H1 (cell line): ENCODE results near the gene ANXA2R. TPM values are rescaled to one million over a fixed set of nuclear protein-coding genes. Genes with fewer than 3 reads are reported as not detected.
A peak's percentile ranks its signal among the peaks of the same experiment; 100 is the strongest.

ENCODE experiments used
- CTCF ChIA-PET: fragments of 300-600 bp; sonication (Branson Sonifier 250); formaldehyde crosslinking; loops from one replicate; lab custom pipeline; 2021; ENCODE audit not compliant: partially characterized antibody; lab: Charles Lee
- POLR2A ChIA-PET: fragments of 300-600 bp; sonication (Branson Sonifier 250); formaldehyde crosslinking; loops from one replicate; lab custom pipeline; 2021; ENCODE audit warnings: inconsistent platforms; ENCODE audit not compliant: partially characterized antibody; lab: Charles Lee
- DNase-seq, 2 experiments: peaks; one replicate each; pipeline versions ENCODE4 v3.0.0 to v3.0.0-alpha.2; 2010 to 2022; ENCODE audit warnings: low spot score in 2 of 2, low read depth in 1 of 2, mixed read lengths in 1 of 2
- FAIRE-seq: peaks from 2 replicates; lab custom pipeline; 2011; peaks lifted over from hg19 to GRCh38; lab: Jason Lieb, UNC
- H2AFZ ChIP-seq: 2 replicates; pipeline ENCODE4 v1.8.1; 2012; ENCODE audit warnings: low read length, inconsistent platforms
- H2AK5ac ChIP-seq: 2 replicates; pipeline ENCODE4 v1.6.1; 2013; ENCODE audit warnings: low read depth, low read length
- H2BK120ac ChIP-seq: replicated peaks from 2 replicates; pipeline ENCODE3; 2013; ENCODE audit warnings: low read depth, low read length, inconsistent platforms
- H2BK12ac ChIP-seq: 2 replicates; pipeline ENCODE4 v1.6.1; 2013; ENCODE audit warnings: low read depth, low read length
- H2BK15ac ChIP-seq: 2 replicates; pipeline ENCODE4 v1.6.1; 2013; ENCODE audit warnings: low read length
- H2BK20ac ChIP-seq: 2 replicates; pipeline ENCODE4 v1.6.1; 2013; ENCODE audit warnings: low read length
- H2BK5ac ChIP-seq: 2 replicates; pipeline ENCODE4 v1.6.1; 2013; ENCODE audit warnings: low read depth, low read length
- H3K14ac ChIP-seq: 2 replicates; pipeline ENCODE4 v1.6.1; 2013; ENCODE audit warnings: inconsistent platforms; ENCODE audit not compliant: insufficient read length
- H3K18ac ChIP-seq: 2 replicates; pipeline ENCODE4 v1.6.1; 2013; ENCODE audit warnings: low read length; ENCODE audit errors: extremely low read depth
- H3K23ac ChIP-seq: 2 replicates; pipeline ENCODE4 v1.6.1; 2013; ENCODE audit warnings: inconsistent platforms; ENCODE audit not compliant: insufficient read length
- H3K23me2 ChIP-seq: 2 replicates; pipeline ENCODE4 v1.6.1; 2013; ENCODE audit warnings: low read depth, low read length
- H3K27ac ChIP-seq: 2 replicates; pipeline ENCODE4 v1.6.1; 2011; ENCODE audit warnings: low read depth, low read length, inconsistent platforms
- H3K27me3 ChIP-seq, 4 experiments: replicated peaks in 1 of 4; 1 replicate in 1 of 4; 2 replicates in 3 of 4; pipeline versions ENCODE4 v1.6.1 to v1.8.1; 2011 to 2013; ENCODE audit warnings: low read length in 3 of 4, mild to moderate bottlenecking in 3 of 4, inconsistent platforms in 2 of 4, mixed read lengths in 2 of 4, moderate library complexity in 1 of 4; ENCODE audit not compliant: control insufficient read depth in 3 of 4, insufficient read depth in 3 of 4; ENCODE audit errors: extremely low read depth in 1 of 4
- H3K36me3 ChIP-seq, 4 experiments: 2 replicates each; pipeline versions ENCODE4 v1.6.1 to v1.8.1; 2011 to 2013; ENCODE audit warnings: mild to moderate bottlenecking in 4 of 4, low read length in 3 of 4, moderate library complexity in 2 of 4, control low read depth in 1 of 4, inconsistent platforms in 1 of 4; ENCODE audit not compliant: insufficient read depth in 4 of 4, control insufficient read depth in 2 of 4
- H3K4ac ChIP-seq: replicated peaks from 2 replicates; pipeline ENCODE3; 2013; ENCODE audit warnings: low read length, low read depth, mixed read lengths, inconsistent platforms; ENCODE audit not compliant: insufficient read length
- H3K4me1 ChIP-seq, 4 experiments: replicated peaks in 1 of 4; 1 replicate in 1 of 4; 2 replicates in 3 of 4; pipeline versions ENCODE4 v1.6.1 to v1.8.1; 2011 to 2013; ENCODE audit warnings: low read length in 3 of 4, inconsistent platforms in 2 of 4, mixed read lengths in 1 of 4; ENCODE audit not compliant: insufficient read depth in 4 of 4, control insufficient read depth in 3 of 4
- H3K4me2 ChIP-seq, 2 experiments: 2 replicates each; pipeline versions ENCODE4 v1.6.1 to v1.8.1; 2011 to 2013; ENCODE audit warnings: low read depth in 2 of 2, low read length in 2 of 2, control low read depth in 1 of 2, inconsistent platforms in 1 of 2, mild to moderate bottlenecking in 1 of 2; ENCODE audit not compliant: insufficient read depth in 1 of 2
- H3K4me3 ChIP-seq, 4 experiments: fragments of 200-600, 300-600 bp in 1 of 4; sonication (generic), shearing (Covaris generic), sonication (Bioruptor Twin) in 1 of 4; 2 replicates each; pipeline versions ENCODE4 v1.5.1 to v1.8.1; 2011 to 2016; ENCODE audit warnings: low read length in 4 of 4, low read depth in 3 of 4, control low read depth in 2 of 4, inconsistent platforms in 2 of 4, mild to moderate bottlenecking in 2 of 4, mixed read lengths in 1 of 4, moderate library complexity in 1 of 4; ENCODE audit not compliant: insufficient read depth in 2 of 4; ENCODE audit errors: extremely low read depth in 1 of 4
- H3K56ac ChIP-seq: replicated peaks from 2 replicates; pipeline ENCODE3; 2013; ENCODE audit warnings: low read depth, mild to moderate bottlenecking, mixed read lengths, low read length, inconsistent platforms; ENCODE audit not compliant: insufficient read length
- H3K79me1 ChIP-seq: 2 replicates; pipeline ENCODE4 v1.6.1; 2013; ENCODE audit warnings: low read depth, low read length, control low read depth
- H3K79me2 ChIP-seq, 2 experiments: 2 replicates each; pipeline versions ENCODE4 v1.6.1 to v1.8.1; 2012 to 2013; ENCODE audit warnings: low read length in 2 of 2, mild to moderate bottlenecking in 2 of 2, inconsistent platforms in 1 of 2; ENCODE audit not compliant: insufficient read depth in 2 of 2, control insufficient read depth in 1 of 2
- H3K9ac ChIP-seq, 4 experiments: replicated peaks in 1 of 4; 1 replicate in 1 of 4; 2 replicates in 3 of 4; pipeline versions ENCODE4 v1.6.1 to v1.8.1; 2011 to 2013; ENCODE audit warnings: low read depth in 3 of 4, low read length in 3 of 4, control low read depth in 2 of 4, mild to moderate bottlenecking in 2 of 4, moderate library complexity in 2 of 4, inconsistent platforms in 1 of 4; ENCODE audit errors: extremely low read depth in 1 of 4
- H3K9me3 ChIP-seq, 2 experiments: 2 replicates each; pipeline versions ENCODE4 v1.6.1 to v1.8.1; 2012 to 2013; ENCODE audit warnings: mild to moderate bottlenecking in 2 of 2, moderate library complexity in 2 of 2, control low read depth in 1 of 2, inconsistent platforms in 1 of 2, low read depth in 1 of 2, low read length in 1 of 2, mixed read lengths in 1 of 2; ENCODE audit not compliant: insufficient read depth in 2 of 2
- H4K20me1 ChIP-seq, 2 experiments: replicated peaks in 1 of 2; 2 replicates each; pipeline versions ENCODE3 to v1.8.1; 2011 to 2013; ENCODE audit warnings: inconsistent platforms in 2 of 2, low read length in 2 of 2, mild to moderate bottlenecking in 1 of 2; ENCODE audit not compliant: insufficient read depth in 2 of 2, control insufficient read depth in 1 of 2
- H4K5ac ChIP-seq: 2 replicates; pipeline ENCODE4 v1.6.1; 2013; ENCODE audit warnings: low read length, low read depth, mixed read lengths, inconsistent platforms; ENCODE audit not compliant: insufficient read length
- H4K8ac ChIP-seq: 2 replicates; pipeline ENCODE4 v1.8.0; 2013; ENCODE audit warnings: mild to moderate bottlenecking, moderate library complexity, low read length, inconsistent platforms; ENCODE audit not compliant: insufficient read depth; ENCODE audit errors: extremely low read depth
- H4K91ac ChIP-seq: replicated peaks from 2 replicates; pipeline ENCODE3; 2013; ENCODE audit warnings: low read length, mixed read lengths, inconsistent platforms; ENCODE audit not compliant: insufficient read length
- CBX5 ChIP-seq: fragments of 300-800, 300-1000 bp; sonication (generic); IDR thresholded peaks from 2 replicates; pipeline ENCODE4 v1.7.1; 2016; ENCODE audit warnings: antibody characterized with exemption, low read length, low read depth
- SIN3A ChIP-seq, 2 experiments: IDR thresholded peaks in 1 of 2; conservative IDR thresholded peaks in 1 of 2; 2 replicates each; pipeline ENCODE4 v1.6.1; 2011 to 2012; ENCODE audit warnings: low read length in 2 of 2, improper control_type of control experiment in 1 of 2, low read depth in 1 of 2, mild to moderate bottlenecking in 1 of 2
- TBP ChIP-seq: IDR thresholded peaks from 2 replicates; pipeline ENCODE4 v1.6.1; 2011; ENCODE audit warnings: low read depth, low read length, improper control_type of control experiment
- WGBS, 2 experiments: shearing (Covaris generic) in 1 of 2; methylation state at CpG; one replicate each; pipeline versions ENCODE4 v1.1.6 to v1.1.7; 2013 to 2015; ENCODE audit warnings: low lambda C conversion rate in 2 of 2, mixed read lengths in 2 of 2, inconsistent platforms in 1 of 2, low coverage in 1 of 2, missing lambda C conversion rate in 1 of 2; ENCODE audit not compliant: insufficient replicate concordance in 2 of 2, insufficient coverage in 1 of 2, insufficient read length in 1 of 2; ENCODE audit errors: extremely low coverage in 1 of 2, missing lambda C conversion rate in 1 of 2; 5-methylcytosine and 5-hydroxymethylcytosine counted together
- polyA plus RNA-seq, 7 experiments: library from polyadenylated mRNA; depleted of rRNA in 3 of 7; stranded (reverse) in 5 of 7; unstranded in 2 of 7; fragments of >200 nt in 5 of 7; fragments of 200-250 nt in 2 of 7; gene quantifications; 1 replicate in 5 of 7; 2 replicates in 1 of 7; 4 replicates in 1 of 7; pipeline versions ENCODE4 v1.2.1 to v1.2.3, GENCODE V29; 2011 to 2013; ENCODE audit warnings: missing spikeins in 2 of 7, mixed read lengths in 2 of 7
- total RNA-seq: library from RNA; stranded (reverse); fragmentation: NEBNext Ultra II Directional; extraction: Animal tissue kit (Norgen Biotek cat#: 25700); gene quantifications from 2 replicates; pipeline ENCODE4 v1.2.1, GENCODE V29; 2021

ANXA2R gene
- total and polyA plus RNA-seq, 2 of the 8 experiments (the other 6 are each of a cell fraction or from before 2014, with no cell fraction given) = 0.08 to 0.17 TPM

DNA sequence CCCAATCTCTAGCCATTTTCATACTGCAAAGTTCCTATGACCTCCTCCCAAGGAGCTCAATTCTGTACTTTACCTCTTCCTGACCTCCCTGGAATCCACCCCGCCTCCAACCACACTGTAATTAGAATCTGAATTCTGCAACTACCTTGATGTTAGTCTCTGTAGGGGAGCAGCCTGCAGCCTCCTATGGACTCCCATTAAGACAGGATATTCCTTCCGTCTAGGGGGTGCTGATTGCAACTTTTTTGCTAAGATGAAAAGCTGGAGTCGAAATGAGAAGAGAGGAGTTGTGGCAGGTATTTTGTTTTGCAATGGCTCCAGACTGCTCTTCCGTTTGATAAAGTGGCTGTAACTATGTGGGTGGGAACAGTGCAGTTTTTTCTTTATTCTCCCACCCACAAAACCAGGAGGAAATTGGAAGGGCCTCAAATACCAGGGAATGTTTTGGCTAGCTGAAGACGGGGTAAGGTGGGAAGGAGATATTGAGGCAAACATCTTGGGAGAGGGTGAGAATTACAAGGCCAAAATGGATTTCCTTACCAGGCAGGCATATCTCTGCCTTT is 23.8 kb downstream of the ANXA2R start:
- WGBS, 2 experiments = 2% methylated on average over 5 of the region's 5 CpGs; no CpG with 5 or more reads in 1 of the 2 experiments
- DNase-seq = no peak

More for the DNA sequence above, 23.8 kb downstream of the ANXA2R start:
- Histone ChIP-seq H3K36me3 (no peaks in the 10 kb centered on the region), H3K56ac (no peak overlapping the region), H2AFZ (no peak overlapping the region), H2BK5ac (no peak overlapping the region), H2BK15ac (no peak overlapping the region), H3K23me2 (peaks cover 11% of the 10 kb centered on the region; the same call in 1 of the 2 replicates), H2BK120ac (no peak overlapping the region), H3K27ac (no peak overlapping the region), H3K4me1 (peaks cover 4 to 23% (median 12%) of the 10 kb centered on the region in 4 experiments; a peak in 6 of 7 replicates)
- CTCF ChIA-PET = interaction anchor here (0.6 to 2.0 kb wide), 10 partner anchors 8 to 1140 kb away, joined by 3 to 10 read pairs (median 3); no protein-coding TSS in a partner anchor
- no peak for TF ChIP-seq CBX5
- TF ChIP-seq SIN3A (conservative IDR thresholded peaks at IDR 0.05 in 1 of 2, IDR thresholded peaks at IDR 0.05 in 1 of 2; ENCODE audit: low read depth in 1 of 2, low read length in 2 of 2) = no peak
- TF ChIP-seq TBP = no peak
- TF ChIP-seq, all 59 proteins: peak for 0
- no peak overlapping the region for H3K23ac ChIP-seq
- H4K91ac ChIP-seq = no peak overlapping the region
- POLR2A ChIA-PET = interaction anchor here (1.0 to 1.6 kb wide), 2 partner anchors 8 to 22 kb away, joined by 3 to 5 read pairs; no protein-coding TSS in a partner anchor
- no peak overlapping the region for H2BK20ac ChIP-seq
- H2AK5ac ChIP-seq = no peak overlapping the region
- H4K5ac ChIP-seq = no peak overlapping the region
- no peak overlapping the region for H3K4ac ChIP-seq
- H3K27me3 ChIP-seq = peaks cover 37 to 79% (median 69%) of the 10 kb centered on the region in 4 experiments
- H3K79me2 ChIP-seq = no peaks in the 10 kb centered on the region
- FAIRE-seq = no peak
- H4K8ac ChIP-seq = no peak overlapping the region
- 0 out of 8 replicates have a peak overlapping the region, but pooled peaks of 1 of the 4 experiments have one; percentile 14 for H3K4me3 ChIP-seq
- peaks cover 11 to 15% of the 10 kb centered on the region in 2 experiments for H4K20me1 ChIP-seq
- H3K9me3 ChIP-seq = no peaks in the 10 kb centered on the region
- H3K9ac ChIP-seq = no peak overlapping the region
- H3K14ac ChIP-seq = no peak overlapping the region
- no peak overlapping the region for H2BK12ac ChIP-seq
- H3K79me1 ChIP-seq = no peaks in the 10 kb centered on the region
- peak overlapping the region; percentile 38 to 90; a peak in 3 of 4 replicates for H3K4me2 ChIP-seq
- H3K18ac ChIP-seq = no peak overlapping the region
